NCI-H2171 (cell line): Measurements from ENCODE around the gene UVSSA.

Source experiments
- DNase-seq: peaks from one replicate; lab custom pipeline; 2025; lab: John Stamatoyannopoulos, UW

UVSSA gene

GRCh38 chr4:1395941-1396805, 49.2 kb downstream of the UVSSA start:
- no peak for DNase-seq

DNA sequence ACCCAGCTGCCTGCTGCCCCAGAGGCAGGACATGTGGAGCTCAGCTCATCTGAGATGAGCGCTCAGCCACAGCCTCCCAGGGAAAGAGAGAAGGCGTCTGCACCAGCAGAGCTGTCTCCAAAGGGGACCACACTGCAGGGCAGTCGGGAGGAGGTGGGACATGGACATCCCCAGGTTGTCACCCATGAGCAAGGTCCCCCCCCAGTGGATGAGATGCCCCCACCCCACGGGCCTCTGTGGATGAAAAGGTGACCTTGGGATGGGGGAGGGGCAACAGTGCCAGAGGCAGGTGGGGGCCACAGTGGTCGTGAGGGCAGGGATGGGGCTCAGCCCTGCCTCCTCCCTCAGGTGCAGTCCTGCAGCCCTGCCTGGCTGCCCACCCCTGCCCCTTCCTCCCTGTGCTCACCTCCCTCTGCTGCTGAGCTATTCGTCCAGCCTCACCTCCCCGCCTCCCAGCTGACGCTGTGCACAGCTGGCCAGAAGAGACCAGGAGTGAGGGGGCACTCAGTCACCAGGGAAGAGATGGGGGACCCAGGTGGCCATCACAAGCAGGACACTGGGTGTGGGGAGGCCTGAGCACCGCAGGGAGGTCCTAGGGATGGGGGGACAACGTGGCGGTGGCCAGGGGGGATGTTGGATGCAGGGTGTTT, 49.9 kb downstream of the UVSSA start:
- DNase-seq = no peak

GRCh38 chr4:1398681-1399507, 51.9 kb downstream of the UVSSA start:
- no peak for DNase-seq

DNA sequence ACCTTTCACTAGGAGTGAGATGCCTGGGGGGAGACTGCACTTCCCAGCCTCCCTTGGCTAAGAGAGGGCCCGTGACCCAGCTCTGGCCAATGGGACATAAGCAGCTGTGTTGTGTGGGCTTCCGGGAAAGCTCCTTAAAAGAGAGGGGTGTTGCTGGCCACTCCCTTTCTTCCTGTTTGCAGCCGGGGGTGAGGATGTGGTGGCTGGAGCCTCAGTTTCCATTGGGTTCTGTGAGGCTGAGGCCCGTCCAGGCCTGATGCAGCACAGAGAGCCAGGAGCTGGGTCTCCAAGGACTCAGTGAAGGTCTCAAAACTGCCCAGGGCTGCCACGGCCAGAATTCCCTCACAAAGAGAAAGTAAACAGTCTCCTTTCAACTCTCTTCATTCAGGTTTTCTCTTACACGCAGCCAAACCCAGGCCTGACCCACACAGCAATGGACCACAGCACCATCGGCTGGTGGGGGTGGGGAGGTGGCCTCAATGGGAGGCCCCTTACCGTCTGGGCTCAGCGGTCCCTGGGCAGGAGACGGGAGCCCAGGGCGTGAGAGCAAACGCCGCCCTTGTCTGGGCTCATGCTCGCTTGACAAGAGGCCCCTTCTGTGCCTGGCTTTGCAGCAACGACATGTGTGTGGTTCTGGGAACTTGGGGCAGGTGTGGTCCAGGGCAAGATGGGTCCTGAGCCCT, 52.6 kb downstream of the UVSSA start:
- no peak for DNase-seq

GRCh38 chr4:1400191-1400805, 53.3 kb downstream of the UVSSA start:
- no peak for DNase-seq

DNA sequence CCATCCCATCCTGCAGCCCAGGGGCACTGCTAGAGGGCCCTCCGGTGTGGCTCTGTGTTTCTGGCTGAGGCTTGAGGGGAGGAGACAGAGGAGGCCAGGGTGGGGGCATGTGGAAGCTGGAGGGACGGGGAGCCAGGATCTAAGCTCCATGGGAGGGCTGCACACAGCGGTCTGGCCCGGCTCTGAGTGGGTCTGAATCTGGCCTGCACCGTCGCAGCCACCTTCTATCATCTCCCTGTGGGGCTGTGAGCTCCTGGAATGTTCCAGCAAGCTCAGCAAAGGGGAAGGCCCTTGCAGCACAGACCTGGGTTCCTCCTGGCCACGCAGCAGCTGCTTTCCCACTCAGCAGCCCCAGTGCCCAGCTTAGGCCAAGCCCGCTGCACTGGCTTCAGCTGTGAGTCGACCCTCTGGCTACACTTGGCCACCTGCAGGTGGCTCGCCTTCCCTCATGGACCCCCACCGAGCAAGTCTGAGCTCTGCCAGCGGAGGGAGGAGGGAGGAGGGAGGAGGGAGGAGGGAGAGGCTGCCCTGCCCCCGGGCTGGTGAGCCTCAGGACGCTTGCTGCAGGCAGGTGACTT, 53.9 kb downstream of the UVSSA start:
- no peak for DNase-seq

GRCh38 chr4:1401409-1402020, 54.5 kb downstream of the UVSSA start:
- DNase-seq = no peak

DNA sequence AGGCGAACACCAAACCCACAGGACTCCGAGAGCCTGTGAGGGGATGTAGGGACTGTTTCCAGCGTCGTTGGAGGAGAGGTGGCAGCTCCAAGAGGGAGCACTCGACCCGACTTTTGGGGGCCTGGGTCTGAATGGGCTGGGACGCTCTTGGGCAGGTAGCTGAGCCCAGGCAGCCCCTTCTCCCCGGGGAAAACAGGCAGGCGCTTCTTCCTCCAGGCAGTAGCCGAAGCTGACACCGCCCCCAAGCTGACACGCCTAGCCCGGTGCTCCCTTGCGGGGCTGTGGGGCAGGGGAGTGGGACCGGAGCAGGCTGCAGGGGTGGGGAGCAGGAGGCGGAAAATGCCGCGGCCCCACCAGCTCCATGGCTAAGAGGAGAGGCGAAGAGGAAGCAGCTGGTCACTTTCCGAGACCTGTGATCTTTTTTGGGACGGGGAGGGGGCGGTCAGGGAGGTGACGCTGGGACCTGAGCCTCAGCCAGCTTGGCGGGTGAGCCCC, 55.1 kb downstream of the UVSSA start:
- DNase-seq = no peak

DNA sequence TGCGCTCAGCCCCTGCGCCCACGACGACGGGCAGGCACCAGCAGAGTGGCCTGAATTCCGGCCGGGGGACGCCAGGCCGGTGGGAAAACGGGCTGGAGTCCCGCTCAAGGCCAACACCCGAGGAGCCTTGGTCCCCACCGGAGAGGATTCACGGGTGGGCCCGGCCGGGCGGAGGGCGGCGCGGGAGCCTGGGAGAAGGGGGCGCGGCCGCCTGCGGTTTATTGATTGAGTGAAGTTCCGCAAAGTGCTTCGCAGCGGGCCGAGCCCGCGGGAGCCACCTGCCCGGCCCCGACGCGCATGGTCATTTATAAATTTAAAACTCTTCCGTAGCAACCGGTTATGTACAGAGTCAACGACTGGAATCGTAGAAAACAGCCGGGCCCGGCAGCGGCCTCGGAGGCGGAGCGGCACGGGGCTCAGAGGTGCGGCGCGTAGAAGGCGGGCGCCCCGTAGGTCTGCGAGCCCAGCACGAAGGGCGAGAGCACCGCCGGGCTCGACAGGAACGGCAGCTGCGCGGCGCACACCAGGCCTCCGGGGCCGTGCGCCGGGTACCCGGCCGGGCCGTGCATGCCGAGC, 55.6 kb downstream of the UVSSA start:
- no peak for DNase-seq

DNA sequence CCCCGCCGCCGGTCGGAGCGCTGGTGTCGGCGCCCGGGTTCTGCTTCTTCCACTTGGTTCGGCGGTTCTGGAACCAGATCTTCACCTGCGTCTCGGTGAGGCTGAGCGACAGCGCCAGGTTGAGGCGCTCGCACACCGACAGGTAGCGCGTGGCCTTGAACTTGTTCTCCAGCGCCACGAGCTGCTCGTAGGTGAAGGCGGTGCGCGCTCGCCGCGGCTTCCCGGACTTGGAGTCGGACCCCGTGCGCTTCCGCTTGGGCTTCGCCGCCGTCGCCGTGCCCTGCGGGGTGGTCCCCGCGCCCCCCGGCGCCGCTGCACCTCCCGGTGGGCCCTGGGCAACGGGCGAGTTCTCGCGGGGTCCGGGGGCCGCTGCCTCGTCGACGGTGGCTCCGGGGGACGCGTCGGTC, 56.2 kb downstream of the UVSSA start:
- DNase-seq = no peak

DNA sequence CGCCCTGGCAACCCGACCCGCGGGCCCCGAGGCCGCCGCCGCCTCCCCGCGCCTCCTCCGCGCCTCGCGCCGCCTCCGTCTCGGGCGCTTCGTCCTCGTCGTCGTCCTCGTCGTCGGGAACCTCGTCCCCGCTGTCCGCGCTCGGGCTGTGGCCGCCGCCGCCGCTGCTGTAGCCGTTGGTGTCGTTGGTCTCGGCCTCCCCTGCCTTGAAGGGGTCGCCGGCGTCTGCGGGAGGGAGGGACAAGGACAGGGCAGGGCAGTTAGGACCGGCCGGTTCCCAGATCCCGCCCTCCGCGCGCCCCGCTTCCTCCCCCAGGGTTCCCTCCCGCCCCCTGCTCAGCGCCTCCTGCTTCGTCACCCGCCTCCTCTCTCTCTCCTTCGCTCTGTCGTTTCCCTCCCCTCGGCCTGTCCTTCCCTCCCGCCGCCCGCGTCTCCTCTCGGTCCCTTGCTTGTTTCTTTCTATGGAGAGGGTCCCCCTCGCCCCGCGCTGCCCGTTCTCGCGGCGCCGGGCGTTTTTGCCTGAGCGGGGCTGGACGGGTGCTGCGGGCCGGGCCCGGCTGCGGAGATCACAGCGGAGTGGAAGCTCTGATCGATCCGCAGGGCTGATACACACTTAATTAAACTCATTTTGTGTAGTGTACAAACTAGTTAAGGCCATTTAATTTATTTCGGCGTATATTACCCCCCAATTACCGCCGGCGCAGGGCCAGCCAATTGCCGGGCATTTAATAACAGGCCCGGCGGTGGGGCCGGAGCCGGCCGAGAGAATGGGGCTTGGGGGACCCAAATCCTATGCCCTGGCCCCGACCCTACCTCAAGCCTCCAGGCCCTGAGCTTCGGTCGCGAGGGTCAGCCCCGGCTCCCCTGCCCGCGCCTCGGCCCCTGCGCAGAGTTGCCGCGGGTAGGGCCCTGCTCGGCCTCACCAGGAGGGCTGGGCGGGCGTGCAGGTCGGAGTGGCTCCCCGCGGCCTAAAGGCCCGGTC, 56.9 kb downstream of the UVSSA start:
- no peak for DNase-seq

DNA sequence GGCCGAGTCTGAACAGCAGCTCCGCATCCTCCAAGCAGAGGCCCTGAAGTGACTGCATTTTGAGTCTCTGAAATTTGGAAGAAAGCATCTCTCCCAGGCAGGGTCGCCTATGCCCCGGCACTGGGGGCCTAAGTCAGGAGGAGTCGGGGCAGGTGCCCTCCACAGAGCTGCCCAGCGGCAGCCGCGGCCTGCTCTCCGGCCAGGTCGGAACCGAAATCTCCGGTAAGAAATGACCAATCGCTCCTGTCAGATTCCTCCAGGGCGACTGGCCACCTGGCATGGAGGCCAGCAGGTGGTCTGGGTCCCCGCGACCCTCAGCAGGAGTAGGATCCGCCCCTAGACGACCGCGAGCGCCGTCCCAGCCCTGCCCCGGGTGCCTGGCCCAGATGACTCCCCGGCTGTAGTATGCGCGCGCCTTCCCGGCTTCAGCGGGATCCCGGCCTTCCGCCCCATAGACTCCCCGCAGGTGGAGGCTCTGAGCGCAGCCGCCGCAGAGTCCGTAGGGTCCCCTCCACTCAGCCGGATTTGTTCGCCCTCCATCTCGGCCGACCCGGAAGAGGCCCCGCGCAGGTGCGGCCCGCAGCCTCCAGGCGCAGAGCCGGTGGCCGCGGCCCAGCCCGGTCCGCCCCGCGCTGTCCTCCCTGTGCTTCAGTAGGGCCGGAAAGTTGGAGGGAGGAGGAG, 57.7 kb downstream of the UVSSA start:
- DNase-seq = no peak

- no peak for DNase-seq
Measured at GRCh38 chr4:1405254-1405635, 58.2 kb downstream of the UVSSA start.

- DNase-seq = no peak
Measured at GRCh38 chr4:1405636-1406393, 58.8 kb downstream of the UVSSA start.

- DNase-seq = no peak
Measured at GRCh38 chr4:1406394-1406980, 59.5 kb downstream of the UVSSA start, which contains the start of gene NKX1-1. Gene NKX1-1, minus strand, starts transcription at chr4:1406442. Its CDS starts 0 bp downstream, at chr4:1406442.

- DNase-seq = no peak
Measured at GRCh38 chr4:1406981-1407656, 60.1 kb downstream of the UVSSA start.
